Coronary artery (tissue), 2 donors: ENCODE measurements around the gene RHCE.

Experiments used
- DNase-seq: peaks from one replicate; pipeline ENCODE4 v3.0.0-alpha.2; 2017; ENCODE audit warnings: low spot score
- H3K27ac ChIP-seq, 2 donors: fragments of 200-600 bp; sonication (generic); one replicate each; pipeline ENCODE4 v1.5.1; 2016 to 2019
- H3K4me3 ChIP-seq: fragments of 200-600 bp; sonication (generic); 2 replicates; pipeline ENCODE4 v1.5.1; 2016; ENCODE audit warnings: mild to moderate bottlenecking, moderate library complexity
- CTCF ChIP-seq: fragments of 200-600 bp; sonication (generic); IDR thresholded peaks from one replicate; pipeline ENCODE4 v1.5.1; 2019; ENCODE audit warnings: antibody characterized with exemption

Gene RHCE

DNA sequence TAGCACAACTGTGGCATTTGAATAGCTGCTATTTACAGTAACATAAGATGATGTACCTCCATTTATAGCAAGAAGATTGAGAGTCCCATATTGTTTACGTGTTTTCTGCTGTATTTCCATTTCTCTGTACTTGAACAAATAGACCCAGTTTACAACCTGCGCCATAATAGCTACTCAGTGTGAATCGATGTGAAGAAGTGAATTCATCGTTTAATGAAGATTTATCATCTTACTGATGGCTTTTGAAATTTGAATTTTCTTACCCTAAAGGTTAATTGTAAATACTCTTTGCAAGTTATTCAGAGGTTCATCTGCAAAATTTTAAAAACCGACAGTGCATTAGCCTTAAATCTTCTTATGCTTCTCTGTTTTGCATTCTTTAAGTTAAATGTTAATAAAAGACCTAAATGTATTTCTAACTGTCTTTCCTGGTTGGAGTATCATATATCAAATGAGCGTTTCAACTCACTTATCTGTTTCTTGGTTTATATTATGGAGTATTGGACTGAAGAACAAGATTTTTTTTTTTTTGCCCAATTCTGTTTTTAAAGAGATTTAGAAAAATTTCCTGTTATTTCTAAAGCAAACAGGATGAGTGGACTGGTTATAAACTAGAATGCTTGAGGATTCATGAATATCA, 12.2 kb upstream of the RHCE start:
- no peak for DNase-seq
- Histone ChIP-seq H3K27ac (no peak overlapping the region), H3K4me3 (peak overlapping the region; percentile 92)
- TF ChIP-seq CTCF: no peak

- Histone ChIP-seq H3K27ac (peak overlapping the region; percentile 94 to 97), H3K4me3 (peak overlapping the region; percentile 92)
- no peak for DNase-seq
- no peak for TF ChIP-seq CTCF
Observed at GRCh38 chr1:25431955-25432719, 11.5 kb upstream of the RHCE start.

GRCh38 chr1:25430967-25431881, 10.6 kb upstream of the RHCE start:
- TF ChIP-seq CTCF: no peak
- peak overlapping the region; percentile 92 for H3K4me3 ChIP-seq
- no peak for DNase-seq
- peak overlapping the region; percentile 94 to 97 for H3K27ac ChIP-seq

- Histone ChIP-seq H3K4me3 (peak within 1 kb of the TSS; percentile 92), H3K27ac (peak within 1 kb of the TSS; percentile 94 to 97)
- peak; percentile 98 for DNase-seq
- TF ChIP-seq CTCF: no peak
Observed at GRCh38 chr1:25430073-25430966, 9.7 kb upstream of the RHCE start, which contains the start of gene MACO1. Gene MACO1, plus strand, starts transcription at chr1:25430897. Its CDS starts 202 bp downstream, at chr1:25431099.

DNA sequence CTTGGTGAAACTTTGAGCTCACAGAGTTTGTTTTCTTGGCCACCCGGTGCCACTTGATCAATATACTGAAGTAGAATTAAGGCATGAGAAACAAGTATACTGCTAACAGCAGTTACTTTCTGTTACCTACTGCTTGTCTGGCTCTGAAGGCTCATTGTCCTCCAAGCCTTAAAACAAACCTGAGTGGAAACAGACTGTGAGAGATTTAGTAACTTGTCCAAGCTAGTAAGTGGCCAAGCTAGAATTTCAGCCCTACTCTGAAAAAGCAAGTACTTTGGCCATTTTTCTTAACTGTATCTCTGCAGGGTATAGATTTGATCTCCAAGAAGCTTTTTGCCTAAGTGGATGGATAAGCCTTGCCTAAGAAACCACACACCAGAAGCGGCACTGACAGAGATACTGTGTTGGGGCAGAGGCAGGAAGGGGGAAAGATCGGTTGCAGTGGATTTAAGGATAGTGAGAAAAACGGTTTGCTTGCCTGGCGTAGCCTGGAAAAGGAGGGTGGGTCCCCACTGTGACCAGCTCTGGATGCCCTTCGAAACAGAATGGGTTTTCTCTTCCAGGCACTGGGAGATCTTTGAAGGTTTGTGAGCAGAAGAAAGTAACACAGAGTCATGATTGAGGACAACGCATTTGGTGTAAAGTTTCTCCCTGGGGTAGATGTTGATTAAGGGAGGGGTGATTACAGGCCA, 8.0 kb upstream of the RHCE start:
- no peak for DNase-seq
- no peak overlapping the region for H3K27ac ChIP-seq
- no peak for TF ChIP-seq CTCF
- no peak overlapping the region for H3K4me3 ChIP-seq

GRCh38 chr1:25427696-25428095, 7.1 kb upstream of the RHCE start:
- no peak for TF ChIP-seq CTCF
- H3K4me3 ChIP-seq: no peak overlapping the region
- DNase-seq: no peak
- no peak overlapping the region for H3K27ac ChIP-seq
